GM18507 (cell line): ENCODE results near the gene ADAMTS3.

Experiments
- DNase-seq: peaks from one replicate; pipeline ENCODE4 v3.0.0; 2011; ENCODE audit warnings: low read depth; ENCODE audit not compliant: insufficient read length; ENCODE audit errors: extremely low spot score
- FAIRE-seq: peaks from 2 replicates; lab custom pipeline; 2011; peaks lifted over from hg19 to GRCh38; lab: Jason Lieb, UNC

The ADAMTS3 gene

DNA sequence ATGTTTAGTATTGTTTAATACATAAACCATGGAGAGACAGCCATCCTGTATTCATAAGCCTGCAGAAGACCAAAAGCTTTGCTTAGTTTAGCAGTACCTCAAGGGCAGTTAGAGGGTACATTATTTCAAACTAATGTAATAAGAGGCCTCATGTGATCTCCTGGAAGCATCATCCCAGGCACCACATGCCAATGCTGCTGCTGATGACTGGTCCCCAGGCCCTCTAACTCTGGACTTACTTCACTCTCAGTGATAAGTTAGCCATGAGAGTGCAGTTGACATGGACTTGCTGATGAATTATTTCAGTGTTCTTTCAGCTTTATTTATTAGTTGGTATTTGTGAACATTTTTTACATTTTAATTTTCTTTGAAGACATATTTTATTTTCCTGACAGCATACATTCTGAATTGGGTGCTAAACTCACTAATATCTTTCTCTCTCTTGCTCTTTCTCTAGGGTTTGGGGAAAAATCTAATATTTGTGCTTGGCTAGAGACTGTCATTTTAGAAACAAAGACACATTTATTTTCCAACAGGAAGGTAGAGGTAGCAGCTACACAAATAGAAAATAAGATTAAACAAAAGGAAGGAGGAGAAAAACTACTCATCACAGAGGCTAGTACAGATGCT, 329.4 kb downstream of the ADAMTS3 start:
- DNase-seq (no peak), FAIRE-seq (no peak)
